Natural killer cell (primary cell): ENCODE measurements around the gene CHN1. TPM values are rescaled to one million over a fixed set of nuclear protein-coding genes. Genes with fewer than 3 reads are reported as not detected.

Source experiments
- ATAC-seq, 3 donors: fragments of 150-1000 bp in 2 of 3; fragments of 200-7000 bp in 1 of 3; cut with Tn5 transposase; 1 replicate in 1 of 3; 2 replicates in 2 of 3; pipeline ENCODE4 v1.10.0; 2021; ENCODE audit warnings: mild to moderate bottlenecking in 2 of 3, moderate library complexity in 2 of 3
- DNase-seq, 2 donors: peaks; one replicate each; pipeline versions ENCODE4 v3.0.0 to v3.0.0-alpha.2; 2013 to 2021; ENCODE audit warnings: mixed read lengths in 1 of 2
- H3K27ac ChIP-seq: one replicate; pipeline ENCODE4 v1.5.1; 2013; ENCODE audit warnings: mild to moderate bottlenecking, low read length
- H3K27me3 ChIP-seq: one replicate; pipeline ENCODE4 v1.6.1; 2013; ENCODE audit warnings: low read length; ENCODE audit not compliant: control insufficient read depth, insufficient read depth
- H3K36me3 ChIP-seq: one replicate; pipeline ENCODE4 v1.6.1; 2013; ENCODE audit warnings: low read length; ENCODE audit not compliant: control insufficient read depth, insufficient read depth
- H3K4me1 ChIP-seq: one replicate; pipeline ENCODE4 v1.6.1; 2013; ENCODE audit warnings: low read length; ENCODE audit not compliant: control insufficient read depth, insufficient read depth
- H3K4me3 ChIP-seq: one replicate; pipeline ENCODE4 v1.5.1; 2013; ENCODE audit warnings: low read length
- H3K9me3 ChIP-seq: one replicate; pipeline ENCODE4 v1.6.1; 2013; ENCODE audit warnings: low read length; ENCODE audit not compliant: control insufficient read depth, insufficient read depth
- H3K27ac Mint-ChIP-seq, 2 donors: one replicate each; pipeline ENCODE4 v1.8.0; 2022; ENCODE audit warnings: mild to moderate bottlenecking in 2 of 2, mixed read lengths in 2 of 2, moderate library complexity in 1 of 2
- H3K27me3 Mint-ChIP-seq, 2 donors: one replicate each; pipeline ENCODE4 v1.8.0; 2022; ENCODE audit warnings: low read depth in 2 of 2, mixed read lengths in 2 of 2
- H3K36me3 Mint-ChIP-seq: one replicate; pipeline ENCODE4 v1.8.0; 2022; ENCODE audit warnings: mixed read lengths
- H3K4me1 Mint-ChIP-seq, 2 donors: one replicate each; pipeline ENCODE4 v1.8.0; 2022; ENCODE audit warnings: mixed read lengths in 2 of 2
- H3K4me3 Mint-ChIP-seq: one replicate; pipeline ENCODE4 v1.8.0; 2022; ENCODE audit warnings: mild to moderate bottlenecking, moderate library complexity, mixed read lengths
- H3K9me3 Mint-ChIP-seq, 2 donors: one replicate each; pipeline ENCODE4 v1.8.0; 2022; ENCODE audit warnings: mixed read lengths in 2 of 2
- WGBS: methylation state at CpG from one replicate; pipeline ENCODE4 v1.1.7; 2013; ENCODE audit warnings: missing lambda C conversion rate; ENCODE audit not compliant: insufficient coverage; 5-methylcytosine and 5-hydroxymethylcytosine counted together
- intact Hi-C: fragments of 100-400 bp; cut with micrococcal nuclease; formaldehyde crosslinking; loops from one replicate; pipeline ENCODE4 v1.14.2; 2022
- total RNA-seq, 4 donors: library from RNA; stranded (reverse); fragments of 120-200 nt in 1 of 4; gene quantifications; one replicate each; pipeline versions ENCODE4 v1.2.3 to v1.2.4, GENCODE V29; 2013 to 2022
- TF ChIP-seq, protein P1 (sequence below): fragments of 200-600 bp; IDR thresholded peaks from one replicate; pipeline ENCODE4 v1.8.0; 2022; ENCODE audit warnings: antibody characterized with exemption

CHN1 gene
- total RNA-seq, 3 donors from 2014 or later (not counting 1 experiment from before 2014, with no cell fraction given), result 0.80 to 1.7 (median 0.88) TPM

DNA sequence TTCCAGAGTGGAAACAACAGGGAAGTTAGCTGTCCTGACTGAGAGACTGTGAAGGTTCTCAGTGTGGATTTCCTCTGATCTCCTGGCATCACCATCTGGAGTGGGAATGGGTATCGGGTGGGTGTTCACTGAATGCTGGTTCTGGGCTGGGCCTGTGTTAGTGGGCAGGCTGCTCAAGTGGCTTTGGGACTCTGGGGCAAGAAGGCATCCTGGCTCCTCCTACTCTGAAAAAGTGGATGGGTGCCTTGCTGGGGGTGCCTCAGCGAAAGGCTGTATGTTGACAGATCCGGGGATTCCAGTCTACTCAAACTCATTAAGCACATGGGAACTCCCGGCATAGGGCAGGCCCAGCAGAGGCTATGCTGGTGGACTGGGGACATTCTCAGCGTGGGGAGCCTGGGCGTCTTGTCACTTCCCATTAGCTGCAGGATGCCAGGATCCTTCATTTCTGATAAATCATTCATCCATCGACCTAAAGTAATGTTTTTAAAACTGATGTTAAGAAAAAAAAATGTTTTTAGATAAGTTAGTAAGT lies 213.4 kb downstream of the CHN1 start:
- no peaks in the 10 kb centered on the region for H3K9me3 ChIP-seq
- no peaks in the 10 kb centered on the region for H3K36me3 ChIP-seq
- no peak for DNase-seq
- Mint-ChIP-seq H3K27me3 (peaks cover 0 to 8% of the 10 kb centered on the region in 2 donors), H3K36me3 (no peaks in the 10 kb centered on the region), H3K9me3 (no peaks in the 10 kb centered on the region), H3K4me3 (no peak overlapping the region), H3K4me1 (no peaks in the 10 kb centered on the region), H3K27ac (no peak overlapping the region)
- TF ChIP-seq, protein P1, sequence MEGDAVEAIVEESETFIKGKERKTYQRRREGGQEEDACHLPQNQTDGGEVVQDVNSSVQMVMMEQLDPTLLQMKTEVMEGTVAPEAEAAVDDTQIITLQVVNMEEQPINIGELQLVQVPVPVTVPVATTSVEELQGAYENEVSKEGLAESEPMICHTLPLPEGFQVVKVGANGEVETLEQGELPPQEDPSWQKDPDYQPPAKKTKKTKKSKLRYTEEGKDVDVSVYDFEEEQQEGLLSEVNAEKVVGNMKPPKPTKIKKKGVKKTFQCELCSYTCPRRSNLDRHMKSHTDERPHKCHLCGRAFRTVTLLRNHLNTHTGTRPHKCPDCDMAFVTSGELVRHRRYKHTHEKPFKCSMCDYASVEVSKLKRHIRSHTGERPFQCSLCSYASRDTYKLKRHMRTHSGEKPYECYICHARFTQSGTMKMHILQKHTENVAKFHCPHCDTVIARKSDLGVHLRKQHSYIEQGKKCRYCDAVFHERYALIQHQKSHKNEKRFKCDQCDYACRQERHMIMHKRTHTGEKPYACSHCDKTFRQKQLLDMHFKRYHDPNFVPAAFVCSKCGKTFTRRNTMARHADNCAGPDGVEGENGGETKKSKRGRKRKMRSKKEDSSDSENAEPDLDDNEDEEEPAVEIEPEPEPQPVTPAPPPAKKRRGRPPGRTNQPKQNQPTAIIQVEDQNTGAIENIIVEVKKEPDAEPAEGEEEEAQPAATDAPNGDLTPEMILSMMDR, result no peak
- no peak overlapping the region for H3K4me3 ChIP-seq
- H3K27me3 ChIP-seq, result no peaks in the 10 kb centered on the region
- intact Hi-C loops, result no loop called here
- WGBS, result 96% methylated on average over 6 of the region's 7 CpGs
- no peak for ATAC-seq
- no peak overlapping the region for H3K27ac ChIP-seq
- no peaks in the 10 kb centered on the region for H3K4me1 ChIP-seq

DNA sequence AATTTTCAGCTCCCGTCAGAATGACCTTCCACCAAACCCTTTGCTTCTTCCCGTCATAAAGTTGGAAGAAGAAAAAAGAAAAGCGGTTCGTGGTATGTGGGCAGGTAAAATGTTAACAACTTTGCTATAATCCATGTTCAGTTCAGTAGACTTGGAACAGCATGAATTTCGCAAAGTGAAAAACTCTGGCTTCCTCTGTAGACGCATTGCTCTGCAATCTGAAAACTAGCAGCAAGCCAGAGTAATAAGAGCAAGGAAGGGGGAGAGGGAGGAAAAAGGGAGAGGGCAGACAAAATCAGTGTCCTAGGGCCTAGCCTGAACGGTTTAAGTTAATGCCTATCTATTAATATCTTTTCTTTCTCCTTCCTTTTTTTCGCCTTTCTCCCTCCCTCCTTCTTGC lies 214.2 kb downstream of the CHN1 start:
- DNase-seq, result no peak
- 92% methylated on average over 6 of the region's 8 CpGs for WGBS
- Mint-ChIP-seq H3K4me3 (no peak overlapping the region), H3K27ac (no peak overlapping the region), H3K4me1 (no peaks in the 10 kb centered on the region), H3K9me3 (no peaks in the 10 kb centered on the region), H3K36me3 (no peaks in the 10 kb centered on the region), H3K27me3 (peaks cover 0 to 8% of the 10 kb centered on the region in 2 donors)
- Histone ChIP-seq H3K9me3 (no peaks in the 10 kb centered on the region), H3K27ac (no peak overlapping the region), H3K4me1 (no peaks in the 10 kb centered on the region), H3K27me3 (no peaks in the 10 kb centered on the region), H3K36me3 (no peaks in the 10 kb centered on the region), H3K4me3 (no peak overlapping the region)
- intact Hi-C loops, result no loop called here
- no peak for ATAC-seq
- TF ChIP-seq, protein P1, result no peak

DNA sequence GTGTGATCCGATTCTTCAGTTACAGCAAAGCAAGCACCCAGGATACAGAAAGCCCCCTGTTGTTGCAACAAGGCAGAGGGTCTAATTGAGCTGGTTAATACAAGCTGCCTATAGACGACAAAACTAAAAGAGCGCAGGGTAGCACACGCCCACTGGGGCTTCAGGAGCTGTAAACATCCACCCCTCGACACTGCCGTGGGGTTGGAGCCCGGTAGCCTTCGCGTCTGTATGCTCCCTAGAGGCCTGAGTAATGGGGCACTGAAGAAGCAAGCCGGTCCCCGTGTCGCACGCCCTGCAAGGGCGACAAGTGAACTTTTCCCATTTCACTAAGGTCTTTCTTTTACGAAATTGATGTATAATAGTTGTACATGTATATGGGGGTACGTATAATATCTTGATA lies 216.2 kb downstream of the CHN1 start:
- Histone ChIP-seq H3K36me3 (no peaks in the 10 kb centered on the region), H3K27me3 (no peaks in the 10 kb centered on the region), H3K4me3 (no peak overlapping the region), H3K27ac (no peak overlapping the region), H3K4me1 (no peaks in the 10 kb centered on the region), H3K9me3 (no peaks in the 10 kb centered on the region)
- DNase-seq, result no peak
- no peak for ATAC-seq
- H3K27ac Mint-ChIP-seq, result no peak overlapping the region
- H3K27me3 Mint-ChIP-seq, result peaks cover 0 to 8% of the 10 kb centered on the region in 2 donors
- 93% methylated on average over 14 of the region's 16 CpGs for WGBS
- H3K9me3 Mint-ChIP-seq, result no peaks in the 10 kb centered on the region
- H3K36me3 Mint-ChIP-seq, result no peaks in the 10 kb centered on the region
- H3K4me1 Mint-ChIP-seq, result no peaks in the 10 kb centered on the region
- intact Hi-C loops, result no loop called here
- H3K4me3 Mint-ChIP-seq, result no peak overlapping the region
- TF ChIP-seq, protein P1, result no peak

DNA sequence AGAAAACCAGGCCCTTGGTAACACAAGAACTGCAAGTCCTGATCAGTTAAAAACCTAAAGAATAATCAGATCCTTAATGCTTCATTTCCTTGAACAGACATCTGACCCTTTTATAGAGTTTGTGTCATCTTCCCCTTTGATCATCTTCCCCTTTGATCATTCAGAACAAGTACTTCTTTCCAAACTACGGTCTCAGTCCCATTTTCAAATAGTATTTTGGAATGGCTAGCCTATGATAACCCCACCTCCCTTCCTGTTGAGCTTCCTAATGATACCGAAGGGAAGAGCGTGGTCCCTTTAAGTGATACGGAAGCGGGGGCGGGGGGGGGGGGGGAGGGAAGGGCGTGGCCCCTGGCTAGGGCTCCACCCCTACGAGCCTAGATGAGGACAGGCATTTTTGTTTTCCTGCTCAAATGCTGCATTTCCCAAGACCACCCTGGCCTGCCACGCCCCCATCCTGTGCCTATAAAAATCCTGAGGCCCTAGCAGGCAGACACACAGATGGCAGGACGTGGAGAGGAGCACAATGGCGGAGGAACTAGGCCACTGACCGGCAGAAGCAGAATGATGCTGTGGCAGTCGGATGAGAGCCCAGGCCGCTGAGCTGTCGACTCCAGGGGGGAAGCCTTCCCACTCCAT lies 216.8 kb downstream of the CHN1 start:
- H3K27ac ChIP-seq, result no peak overlapping the region
- no peaks in the 10 kb centered on the region for H3K27me3 ChIP-seq
- H3K9me3 Mint-ChIP-seq, result no peaks in the 10 kb centered on the region
- 81% methylated on average over 13 of the region's 15 CpGs for WGBS
- ATAC-seq (no peak), DNase-seq (peak in 1 of 2 donors; percentile 32)
- H3K4me1 ChIP-seq, result no peaks in the 10 kb centered on the region
- H3K27ac Mint-ChIP-seq, result no peak overlapping the region
- intact Hi-C loops, result no loop called here
- TF ChIP-seq, protein P1, result no peak
- H3K27me3 Mint-ChIP-seq, result peaks cover 0 to 5% of the 10 kb centered on the region in 2 donors
- H3K36me3 ChIP-seq, result no peaks in the 10 kb centered on the region
- no peaks in the 10 kb centered on the region for H3K9me3 ChIP-seq
- H3K4me1 Mint-ChIP-seq, result no peaks in the 10 kb centered on the region
- no peak overlapping the region for H3K4me3 ChIP-seq
- H3K4me3 Mint-ChIP-seq, result no peak overlapping the region
- H3K36me3 Mint-ChIP-seq, result no peaks in the 10 kb centered on the region
